HTR-8/SVneo (cell line): ENCODE data around the gene APPBP2.

Source experiments
- DNase-seq: peaks from one replicate; pipeline ENCODE4 v3.0.0; 2011; ENCODE audit warnings: low spot score, mixed read lengths; ENCODE audit not compliant: insufficient read length
- FAIRE-seq: peaks from 2 replicates; lab custom pipeline; 2011; peaks lifted over from hg19 to GRCh38; lab: Jason Lieb, UNC

Gene APPBP2

GRCh38 chr17:60406887-60407286 lies 119.2 kb downstream of the APPBP2 start:
- DNase-seq (no peak), FAIRE-seq (no peak)

GRCh38 chr17:60403962-60404361 lies 122.1 kb downstream of the APPBP2 start:
- DNase-seq (no peak), FAIRE-seq (no peak)

- DNase-seq, result no peak
- no peak for FAIRE-seq
Measured at GRCh38 chr17:60403523-60403810, 122.6 kb downstream of the APPBP2 start.

GRCh38 chr17:60401819-60402218 lies 124.2 kb downstream of the APPBP2 start:
- no peak for FAIRE-seq
- no peak for DNase-seq

- FAIRE-seq, result no peak
- no peak for DNase-seq
Measured at GRCh38 chr17:60398227-60398959, 127.6 kb downstream of the APPBP2 start.

GRCh38 chr17:60396412-60396811 lies 129.6 kb downstream of the APPBP2 start:
- FAIRE-seq (no peak), DNase-seq (no peak)

GRCh38 chr17:60395508-60396065 lies 130.5 kb downstream of the APPBP2 start:
- FAIRE-seq (no peak), DNase-seq (no peak)

GRCh38 chr17:60393840-60394723 lies 132.0 kb downstream of the APPBP2 start:
- DNase-seq (no peak), FAIRE-seq (no peak)
